Left hindlimb (tissue), 1 donor: ENCODE data around the gene TIMM13.
"Not testable (repeated sequence)": the region's sequence is repeated elsewhere in the genome, so short reads cannot be mapped to it uniquely, and the experiment has no call there.

Experiments
- DNase-seq: peaks from one replicate; pipeline ENCODE4 v3.0.0-alpha.2; 2018

Gene TIMM13

GRCh38 chr19:2413159-2413558 is 14.2 kb downstream of the TIMM13 start:
- no peak for DNase-seq

- DNase-seq = no peak
Measured at GRCh38 chr19:2412449-2412848, 14.9 kb downstream of the TIMM13 start.

GRCh38 chr19:2411709-2412108 is 15.7 kb downstream of the TIMM13 start:
- DNase-seq = no peak

- DNase-seq = no peak
Measured at GRCh38 chr19:2410023-2410422, 17.4 kb downstream of the TIMM13 start.

- no peak for DNase-seq
Measured at GRCh38 chr19:2409352-2409912, 18.0 kb downstream of the TIMM13 start.

- DNase-seq = no peak
Measured at GRCh38 chr19:2408247-2408646, 19.1 kb downstream of the TIMM13 start.

GRCh38 chr19:2399582-2399981 is 27.8 kb downstream of the TIMM13 start:
- DNase-seq = no peak

GRCh38 chr19:2398735-2399305 is 28.6 kb downstream of the TIMM13 start:
- DNase-seq = no peak

GRCh38 chr19:2397173-2397572 is 30.2 kb downstream of the TIMM13 start:
- DNase-seq = not testable (repeated sequence)

- DNase-seq = not testable (repeated sequence)
Measured at GRCh38 chr19:2395293-2395829, 32.0 kb downstream of the TIMM13 start.

- no peak for DNase-seq
Measured at GRCh38 chr19:2394442-2395292, 32.7 kb downstream of the TIMM13 start.

GRCh38 chr19:2394054-2394441 is 33.3 kb downstream of the TIMM13 start:
- DNase-seq = no peak

GRCh38 chr19:2392899-2393298 is 34.5 kb downstream of the TIMM13 start:
- DNase-seq = not testable (repeated sequence)

- DNase-seq = no peak
Measured at GRCh38 chr19:2392366-2392765, 35.0 kb downstream of the TIMM13 start.

- DNase-seq = no peak
Measured at GRCh38 chr19:2391118-2391725, 36.2 kb downstream of the TIMM13 start.

- DNase-seq = no peak
Measured at GRCh38 chr19:2389594-2389993, 37.8 kb downstream of the TIMM13 start.

GRCh38 chr19:2387367-2388288 is 39.8 kb downstream of the TIMM13 start:
- DNase-seq = no peak

- no peak for DNase-seq
Measured at GRCh38 chr19:2385053-2385721, 42.2 kb downstream of the TIMM13 start.

- no peak for DNase-seq
Measured at GRCh38 chr19:2382530-2383222, 44.7 kb downstream of the TIMM13 start.

GRCh38 chr19:2381148-2381820 is 46.1 kb downstream of the TIMM13 start:
- no peak for DNase-seq

- DNase-seq = no peak
Measured at GRCh38 chr19:2380567-2380966, 46.8 kb downstream of the TIMM13 start.
